Left ventricle myocardium inferior (tissue), 1 donor: ENCODE results near the gene SH2D7. TPM values are rescaled to one million over a fixed set of nuclear protein-coding genes. Genes with fewer than 3 reads are reported as not detected.

Experiments used
- DNase-seq: peaks from one replicate; pipeline ENCODE4 v3.0.0-alpha.2; 2020
- H3K27ac ChIP-seq: fragments of 200-600 bp; replicated peaks from 2 replicates; pipeline ENCODE4 v1.8.0; 2021
- H3K27me3 ChIP-seq: fragments of 200-600 bp; 2 replicates; pipeline ENCODE4 v1.8.0; 2021; ENCODE audit warnings: low read depth
- H3K36me3 ChIP-seq: fragments of 200-600 bp; 2 replicates; pipeline ENCODE4 v1.8.0; 2021
- H3K4me1 ChIP-seq: fragments of 200-600 bp; 2 replicates; pipeline ENCODE4 v1.8.0; 2021
- H3K4me3 ChIP-seq: fragments of 200-600 bp; 2 replicates; pipeline ENCODE4 v1.8.0; 2021; ENCODE audit warnings: mild to moderate bottlenecking, moderate library complexity
- H3K9me3 ChIP-seq: fragments of 200-600 bp; replicated peaks from 2 replicates; pipeline ENCODE4 v1.8.0; 2021
- intact Hi-C: fragments of 100-400 bp; cut with micrococcal nuclease; formaldehyde crosslinking; loops from one replicate; pipeline ENCODE4 v1.11.0; 2022
- total RNA-seq: library from RNA; stranded (reverse); fragmentation: NEBNext Ultra II Directional; extraction: Animal tissue kit (Norgen Biotek cat#: 25700); gene quantifications from one replicate; pipeline ENCODE4 v1.2.1, GENCODE V29; 2021
- TF ChIP-seq, protein P1 (sequence below): fragments of 200-600 bp; IDR thresholded peaks from 2 replicates; pipeline ENCODE4 v1.8.0; 2021; ENCODE audit warnings: antibody characterized with exemption, mild to moderate bottlenecking, borderline replicate concordance
- donor health status: DM: no; HTN: yes; CAD: no; lungs with severe emphysema.

SH2D7 gene
- total RNA-seq, 1 donor from 2014 or later = not detected

DNA sequence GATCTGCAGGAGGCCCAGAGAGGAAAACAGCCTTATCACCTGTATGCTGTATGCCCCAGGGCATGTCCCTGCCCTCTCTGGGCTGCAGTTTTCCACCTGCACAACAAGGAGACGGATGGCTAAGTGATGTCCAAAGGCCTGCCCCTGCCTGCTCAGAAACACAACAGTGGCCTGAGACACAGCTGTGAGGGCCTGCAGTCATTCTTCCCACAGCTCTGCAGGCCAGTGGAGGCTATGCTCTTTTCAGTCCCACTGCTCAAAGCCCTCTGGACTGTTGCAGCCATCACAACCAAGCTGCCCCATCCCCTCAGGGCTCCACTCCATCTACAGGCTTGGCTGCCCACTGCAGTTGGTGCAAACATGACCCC, 9.6 kb upstream of the SH2D7 start:
- H3K4me1 ChIP-seq = peaks cover 14% of the 10 kb centered on the region
- H3K27ac ChIP-seq = no peak overlapping the region
- no peaks in the 10 kb centered on the region for H3K9me3 ChIP-seq
- no peak for DNase-seq
- no peaks in the 10 kb centered on the region for H3K27me3 ChIP-seq
- no peak overlapping the region for H3K4me3 ChIP-seq
- intact Hi-C loops = no loop called here
- TF ChIP-seq, protein P1, sequence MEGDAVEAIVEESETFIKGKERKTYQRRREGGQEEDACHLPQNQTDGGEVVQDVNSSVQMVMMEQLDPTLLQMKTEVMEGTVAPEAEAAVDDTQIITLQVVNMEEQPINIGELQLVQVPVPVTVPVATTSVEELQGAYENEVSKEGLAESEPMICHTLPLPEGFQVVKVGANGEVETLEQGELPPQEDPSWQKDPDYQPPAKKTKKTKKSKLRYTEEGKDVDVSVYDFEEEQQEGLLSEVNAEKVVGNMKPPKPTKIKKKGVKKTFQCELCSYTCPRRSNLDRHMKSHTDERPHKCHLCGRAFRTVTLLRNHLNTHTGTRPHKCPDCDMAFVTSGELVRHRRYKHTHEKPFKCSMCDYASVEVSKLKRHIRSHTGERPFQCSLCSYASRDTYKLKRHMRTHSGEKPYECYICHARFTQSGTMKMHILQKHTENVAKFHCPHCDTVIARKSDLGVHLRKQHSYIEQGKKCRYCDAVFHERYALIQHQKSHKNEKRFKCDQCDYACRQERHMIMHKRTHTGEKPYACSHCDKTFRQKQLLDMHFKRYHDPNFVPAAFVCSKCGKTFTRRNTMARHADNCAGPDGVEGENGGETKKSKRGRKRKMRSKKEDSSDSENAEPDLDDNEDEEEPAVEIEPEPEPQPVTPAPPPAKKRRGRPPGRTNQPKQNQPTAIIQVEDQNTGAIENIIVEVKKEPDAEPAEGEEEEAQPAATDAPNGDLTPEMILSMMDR = no peak
- H3K36me3 ChIP-seq = no peaks in the 10 kb centered on the region

GRCh38 chr15:78083186-78083585, 9.2 kb upstream of the SH2D7 start:
- no peaks in the 10 kb centered on the region for H3K9me3 ChIP-seq
- H3K27ac ChIP-seq = no peak overlapping the region
- no peak for DNase-seq
- H3K27me3 ChIP-seq = no peaks in the 10 kb centered on the region
- intact Hi-C loops = no loop called here
- no peak overlapping the region for H3K4me3 ChIP-seq
- H3K36me3 ChIP-seq = no peaks in the 10 kb centered on the region
- peaks cover 9% of the 10 kb centered on the region for H3K4me1 ChIP-seq
- TF ChIP-seq, protein P1 = no peak

GRCh38 chr15:78083687-78084448, 8.5 kb upstream of the SH2D7 start:
- TF ChIP-seq, protein P1 = no peak
- Histone ChIP-seq H3K36me3 (no peaks in the 10 kb centered on the region), H3K27me3 (no peaks in the 10 kb centered on the region), H3K4me3 (no peak overlapping the region), H3K27ac (no peak overlapping the region), H3K4me1 (peaks cover 7% of the 10 kb centered on the region), H3K9me3 (no peaks in the 10 kb centered on the region)
- no peak for DNase-seq
- intact Hi-C loops = no loop called here

DNA sequence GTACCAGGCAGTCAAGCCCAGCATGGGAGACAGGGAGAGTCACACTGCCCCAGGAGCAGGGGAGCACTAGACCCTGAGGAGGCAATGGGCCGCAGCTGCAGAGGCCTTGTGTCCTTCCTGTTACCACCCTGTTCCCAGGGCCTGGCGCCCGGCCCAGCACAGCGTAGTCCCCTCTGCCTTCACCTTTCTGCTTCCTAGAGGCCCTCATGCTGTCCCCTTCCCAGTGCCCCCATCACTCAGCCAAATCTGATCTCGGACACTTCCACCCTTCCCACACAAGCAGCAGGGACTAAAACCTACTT, 8.0 kb upstream of the SH2D7 start:
- Histone ChIP-seq H3K27me3 (no peaks in the 10 kb centered on the region), H3K4me3 (no peak overlapping the region), H3K9me3 (no peaks in the 10 kb centered on the region), H3K36me3 (no peaks in the 10 kb centered on the region), H3K4me1 (peaks cover 7% of the 10 kb centered on the region), H3K27ac (no peak overlapping the region)
- TF ChIP-seq, protein P1 = no peak
- DNase-seq = no peak
- intact Hi-C loops = no loop called here

GRCh38 chr15:78085928-78086327, 6.4 kb upstream of the SH2D7 start:
- TF ChIP-seq, protein P1 = no peak
- intact Hi-C loops = no loop called here

More at GRCh38 chr15:78085928-78086327, 6.4 kb upstream of the SH2D7 start:
- Histone ChIP-seq H3K27ac (no peak overlapping the region), H3K4me3 (no peak overlapping the region), H3K36me3 (no peaks in the 10 kb centered on the region), H3K27me3 (no peaks in the 10 kb centered on the region), H3K9me3 (no peaks in the 10 kb centered on the region), H3K4me1 (peaks cover 7% of the 10 kb centered on the region)
- no peak for DNase-seq
